K562 (cell line): ENCODE data around the gene PCDHA7. TPM values are rescaled to one million over a fixed set of nuclear protein-coding genes. Genes with fewer than 3 reads are reported as not detected.
"Not testable (repeated sequence)": the region's sequence is repeated elsewhere in the genome, so short reads cannot be mapped to it uniquely, and the experiment has no call there.

Source experiments
- ATAC-seq: fragments of 200-7000 bp; cut with Tn5 transposase; 3 replicates; pipeline ENCODE4 v1.9.1; 2020; ENCODE audit warnings: moderate library complexity
- BruUV-seq: library from RNA; stranded (reverse); fragments of 400-500 nt; replicated peaks from 2 replicates; lab custom pipeline; 2021; lab: Mats Ljungman, UMichigan
- CTCF ChIA-PET: fragments of 300-600 bp; formaldehyde crosslinking; extraction: SDS; loops from one replicate; lab custom pipeline; 2021; ENCODE audit warnings: low intra/inter-chr PET ratio; lab: Yijun Ruan, JAX
- POLR2A ChIA-PET: fragments of 300-600, 350-650 bp; sonication (Branson Sonifier 250); formaldehyde crosslinking; extraction: SDS; loops from one replicate; lab custom pipeline; 2021; ENCODE audit warnings: antibody characterized with exemption, inconsistent platforms; lab: Yijun Ruan, JAX
- DNase-seq, 4 experiments: peaks; one replicate each; pipeline versions ENCODE4 v3.0.0 to v3.0.0-alpha.2; 2011 to 2018; ENCODE audit warnings: low spot score in 3 of 4, mixed read lengths in 3 of 4; ENCODE audit errors: extremely low read depth in 1 of 4
- FAIRE-seq: peaks from 2 replicates; lab custom pipeline; 2011; peaks lifted over from hg19 to GRCh38; lab: Jason Lieb, UNC
- H2AFZ ChIP-seq: 2 replicates; pipeline ENCODE4 v1.6.0; 2011; ENCODE audit warnings: low read depth, low read length, control low read depth, inconsistent platforms
- H3K27ac ChIP-seq: fragments of 200-600 bp; 3 replicates; pipeline ENCODE4 v1.8.0; 2011; ENCODE audit warnings: low read depth, mild to moderate bottlenecking, control low read depth, inconsistent platforms, low read length, moderate library complexity, mixed read lengths; ENCODE audit errors: extremely low read depth
- H3K27me3 ChIP-seq, 2 experiments: fragments of 300-600 bp in 1 of 2; 2 replicates in 1 of 2; 3 replicates in 1 of 2; pipeline versions ENCODE4 v1.6.0 to v1.8.0; 2011; ENCODE audit warnings: inconsistent platforms in 2 of 2, low read length in 2 of 2, mild to moderate bottlenecking in 1 of 2, mixed read lengths in 1 of 2, moderate library complexity in 1 of 2; ENCODE audit not compliant: control insufficient read depth in 2 of 2, insufficient read depth in 2 of 2
- H3K36me3 ChIP-seq: fragments of 300-600 bp; 3 replicates; pipeline ENCODE4 v1.8.0; 2011; ENCODE audit warnings: mild to moderate bottlenecking, low read length, inconsistent platforms; ENCODE audit not compliant: control insufficient read depth, insufficient read depth
- H3K4me1 ChIP-seq, 2 experiments: fragments of 200-600 bp in 1 of 2; replicated peaks in 1 of 2; 2 replicates in 1 of 2; 3 replicates in 1 of 2; pipeline versions ENCODE4 v1.5.1 to v1.8.0; 2011; ENCODE audit warnings: inconsistent platforms in 2 of 2, low read length in 2 of 2, mild to moderate bottlenecking in 1 of 2, mixed read lengths in 1 of 2, moderate library complexity in 1 of 2; ENCODE audit not compliant: control insufficient read depth in 2 of 2, insufficient read depth in 2 of 2
- H3K4me2 ChIP-seq: 2 replicates; pipeline ENCODE4 v1.6.1; 2011; ENCODE audit warnings: low read length, control low read depth, inconsistent platforms, mixed read lengths; ENCODE audit not compliant: insufficient read depth
- H3K4me3 ChIP-seq: fragments of 200-600 bp; sonication (generic), shearing (Covaris generic); 2 replicates; pipeline ENCODE4 v1.5.1; 2016; ENCODE audit warnings: control low read depth, inconsistent platforms
- H3K79me2 ChIP-seq: fragments of 200-600 bp; 3 replicates; pipeline ENCODE4 v1.8.0; 2011; ENCODE audit warnings: low read length, inconsistent platforms; ENCODE audit not compliant: control insufficient read depth, insufficient read depth
- H3K9ac ChIP-seq, 2 experiments: 2 replicates each; pipeline versions ENCODE4 v1.6.0 to v1.6.1; 2011; ENCODE audit warnings: low read depth in 2 of 2, low read length in 2 of 2, control low read depth in 1 of 2, inconsistent platforms in 1 of 2, mild to moderate bottlenecking in 1 of 2, mixed read lengths in 1 of 2; ENCODE audit not compliant: insufficient read depth in 1 of 2
- H3K9me1 ChIP-seq: one replicate; pipeline ENCODE4 v1.6.0; 2011; ENCODE audit warnings: inconsistent platforms, mild to moderate bottlenecking, low read length, moderate library complexity; ENCODE audit not compliant: control insufficient read depth, insufficient read depth
- H3K9me3 ChIP-seq: replicated peaks from 2 replicates; pipeline ENCODE4 v1.5.1; 2011; ENCODE audit warnings: low read depth, low read length, inconsistent platforms; ENCODE audit not compliant: control insufficient read depth, insufficient read depth
- H4K20me1 ChIP-seq: replicated peaks from 2 replicates; pipeline ENCODE4 v1.6.1; 2011; ENCODE audit warnings: low read length, inconsistent platforms, mixed read lengths; ENCODE audit not compliant: control insufficient read depth, insufficient read depth
- WGBS: fragments of 100-300 bp; shearing (Covaris generic); methylation state at CpG from one replicate; pipeline ENCODE4 v1.1.6; 2016; ENCODE audit warnings: low coverage, mixed read lengths; ENCODE audit not compliant: insufficient coverage; ENCODE audit errors: missing lambda C conversion rate; 5-methylcytosine and 5-hydroxymethylcytosine counted together
- in situ Hi-C: fragments of 300-500 bp; cut with MboI; formaldehyde crosslinking; loops from 4 replicates; pipeline ENCODE4 v1.15.0; 2018; ENCODE audit warnings: inconsistent platforms, mixed read lengths
- intact Hi-C: fragments of 100-400 bp; cut with micrococcal nuclease; formaldehyde crosslinking; loops from 2 replicates; pipeline ENCODE4 v1.14.2; 2022
- polyA plus RNA-seq, 8 experiments: library from polyadenylated mRNA; depleted of rRNA in 4 of 8; stranded (reverse) in 5 of 8; unstranded in 3 of 8; fragments of >200 nt; fragmentation: Nextera tagmentation in 2 of 8; fragmentation: Illumina TruSeq in 1 of 8; extraction: Ambion mirVana in 2 of 8; extraction: Trizol in 1 of 8; gene quantifications; 2 replicates each; pipeline versions ENCODE4 v1.2.1 to v1.2.3, GENCODE V29; 2011 to 2014; ENCODE audit warnings: inconsistent platforms in 1 of 8, missing spikeins in 1 of 8
- total RNA-seq, 7 experiments: library from RNA; depleted of rRNA in 6 of 7; stranded (reverse); fragments of >200 nt in 6 of 7; fragmentation: Illumina TruSeq in 2 of 7; extraction: Trizol in 2 of 7; gene quantifications; 2 replicates each; pipeline versions ENCODE4 v1.2.1 to v1.2.3, GENCODE V29; 2011 to 2021; ENCODE audit warnings: low replicate concordance in 1 of 7
- TF ChIP-seq, protein P1 (sequence below), 3 experiments: IDR thresholded peaks in 2 of 3; conservative IDR thresholded peaks in 1 of 3; 2 replicates each; pipeline ENCODE4 v1.5.1; 2011 to 2012; ENCODE audit warnings: low read length in 3 of 3, mild to moderate bottlenecking in 3 of 3, control low read depth in 2 of 3, improper control_type of control experiment in 1 of 3, inconsistent platforms in 1 of 3, low read depth in 1 of 3, mixed read lengths in 1 of 3, moderate library complexity in 1 of 3; ENCODE audit not compliant: insufficient read depth in 2 of 3

Gene PCDHA7
- total and polyA plus RNA-seq, 9 of the 15 experiments (the other 6 are each of a cell fraction or from before 2014, with no cell fraction given): not detected

- H3K4me3 ChIP-seq, H3K4me1 ChIP-seq, H3K79me2 ChIP-seq, H3K9me1 ChIP-seq, BruUV-seq, FAIRE-seq, H3K36me3 ChIP-seq, POLR2A ChIA-PET, intact Hi-C loops, H4K20me1 ChIP-seq, CTCF ChIA-PET, in situ Hi-C loops, DNase-seq, H3K4me2 ChIP-seq, H3K9me3 ChIP-seq, H3K9ac ChIP-seq, H3K27ac ChIP-seq, H2AFZ ChIP-seq, H3K27me3 ChIP-seq: not testable (repeated sequence)
- peak; percentile 61; the same call in 1 of the 3 replicates for ATAC-seq
- 15% methylated on average over 29 of the region's 48 CpGs for WGBS
- TF ChIP-seq, protein P1, sequence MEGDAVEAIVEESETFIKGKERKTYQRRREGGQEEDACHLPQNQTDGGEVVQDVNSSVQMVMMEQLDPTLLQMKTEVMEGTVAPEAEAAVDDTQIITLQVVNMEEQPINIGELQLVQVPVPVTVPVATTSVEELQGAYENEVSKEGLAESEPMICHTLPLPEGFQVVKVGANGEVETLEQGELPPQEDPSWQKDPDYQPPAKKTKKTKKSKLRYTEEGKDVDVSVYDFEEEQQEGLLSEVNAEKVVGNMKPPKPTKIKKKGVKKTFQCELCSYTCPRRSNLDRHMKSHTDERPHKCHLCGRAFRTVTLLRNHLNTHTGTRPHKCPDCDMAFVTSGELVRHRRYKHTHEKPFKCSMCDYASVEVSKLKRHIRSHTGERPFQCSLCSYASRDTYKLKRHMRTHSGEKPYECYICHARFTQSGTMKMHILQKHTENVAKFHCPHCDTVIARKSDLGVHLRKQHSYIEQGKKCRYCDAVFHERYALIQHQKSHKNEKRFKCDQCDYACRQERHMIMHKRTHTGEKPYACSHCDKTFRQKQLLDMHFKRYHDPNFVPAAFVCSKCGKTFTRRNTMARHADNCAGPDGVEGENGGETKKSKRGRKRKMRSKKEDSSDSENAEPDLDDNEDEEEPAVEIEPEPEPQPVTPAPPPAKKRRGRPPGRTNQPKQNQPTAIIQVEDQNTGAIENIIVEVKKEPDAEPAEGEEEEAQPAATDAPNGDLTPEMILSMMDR (IDR thresholded peaks at IDR 0.05 in 2 of 3, conservative IDR thresholded peaks at IDR 0.05 in 1 of 3; ENCODE audit: insufficient read depth in 2 of 3, low read depth in 1 of 3, low read length in 3 of 3): peak in 1 of 3 experiments; percentile 14; a peak in 1 of 6 replicates
Observed at GRCh38 chr5:140848139-140849102, 14.4 kb downstream of the PCDHA7 start, which contains the start of gene PCDHA9. Gene PCDHA9, plus strand, starts transcription at chr5:140848382. Its CDS starts 114 bp downstream, at chr5:140848496.

GRCh38 chr5:140849831-140850634 is 16.0 kb downstream of the PCDHA7 start:
- ATAC-seq, H3K27me3 ChIP-seq, H3K9me3 ChIP-seq, CTCF ChIA-PET, H3K4me3 ChIP-seq, POLR2A ChIA-PET, H3K4me1 ChIP-seq, H3K9me1 ChIP-seq, H3K9ac ChIP-seq, intact Hi-C loops, FAIRE-seq, BruUV-seq, DNase-seq, H4K20me1 ChIP-seq, H3K4me2 ChIP-seq, in situ Hi-C loops, H2AFZ ChIP-seq, H3K27ac ChIP-seq, H3K36me3 ChIP-seq, H3K79me2 ChIP-seq: not testable (repeated sequence)
- WGBS: 20% methylated on average over 55 of the region's 101 CpGs
